Peyer's patch (tissue), 4 donors: ENCODE results near the gene MGLL. TPM values are rescaled to one million over a fixed set of nuclear protein-coding genes. Genes with fewer than 3 reads are reported as not detected.
A peak's percentile ranks its signal among the peaks of the same experiment; 100 is the strongest.

Experiments
- DNase-seq, 3 donors: peaks; one replicate each; pipeline ENCODE4 v3.0.0-alpha.2; 2017 to 2019
- H3K27ac ChIP-seq, 4 donors: fragments of 200-600 bp; sonication (generic); one replicate each; pipeline ENCODE4 v1.5.1; 2016 to 2019
- H3K27me3 ChIP-seq, 2 donors: fragments of 200-600 bp; sonication (generic); one replicate each; pipeline ENCODE4 v1.5.1; 2019
- H3K36me3 ChIP-seq, 3 donors: fragments of 200-600 bp; sonication (generic); one replicate each; pipeline ENCODE4 v1.5.1; 2016 to 2019
- H3K4me1 ChIP-seq, 4 donors: fragments of 200-600 bp; sonication (generic); one replicate each; pipeline ENCODE4 v1.5.1; 2016 to 2019
- H3K4me3 ChIP-seq, 4 donors: fragments of 200-600 bp; sonication (generic); 1 replicate in 3 of 4; 2 replicates in 1 of 4; pipeline ENCODE4 v1.5.1; 2016 to 2019; ENCODE audit warnings: mild to moderate bottlenecking in 1 of 4
- H3K9me3 ChIP-seq, 4 donors: fragments of 200-600 bp; sonication (generic); one replicate each; pipeline ENCODE4 v1.5.1; 2016 to 2019; ENCODE audit warnings: mild to moderate bottlenecking in 1 of 4
- CTCF ChIP-seq, 6 experiments: fragments of 450-650 bp in 4 of 6; fragments of 200-600 bp in 2 of 6; sonication (generic) in 1 of 6; IDR thresholded peaks; one replicate each; pipeline ENCODE4 v1.5.1; 2017 to 2019; ENCODE audit warnings: antibody characterized with exemption in 6 of 6, mild to moderate bottlenecking in 3 of 6, moderate library complexity in 1 of 6
- POLR2A ChIP-seq, 2 donors: fragments of 450-650 bp; IDR thresholded peaks; one replicate each; pipeline ENCODE4 v1.5.1; 2017; ENCODE audit warnings: antibody characterized with exemption in 2 of 2, mild to moderate bottlenecking in 2 of 2, moderate library complexity in 2 of 2
- total RNA-seq, 4 donors: library from RNA; depleted of rRNA; stranded (reverse); fragments of >200 nt; gene quantifications; one replicate each; pipeline ENCODE4 v1.1.0, GENCODE V29; 2016

The MGLL gene
- total RNA-seq, 4 donors from 2014 or later, result 56.1 to 180 (median 143) TPM

- peaks cover 0 to 13% (median 2%) of the 10 kb centered on the region in 4 donors for H3K4me1 ChIP-seq
- H3K27me3 ChIP-seq, result no peaks in the 10 kb centered on the region
- no peak overlapping the region for H3K27ac ChIP-seq
- TF ChIP-seq POLR2A (IDR thresholded peaks at IDR 0.05) (no peak), CTCF (IDR thresholded peaks at IDR 0.05) (no peak)
- H3K36me3 ChIP-seq, result no peaks in the 10 kb centered on the region
- no peaks in the 10 kb centered on the region for H3K9me3 ChIP-seq
- no peak overlapping the region for H3K4me3 ChIP-seq
- peak in 1 of 3 donors; percentile 50 for DNase-seq
Measured at GRCh38 chr3:127753898-127754410, 68.4 kb downstream of the MGLL start.

DNA sequence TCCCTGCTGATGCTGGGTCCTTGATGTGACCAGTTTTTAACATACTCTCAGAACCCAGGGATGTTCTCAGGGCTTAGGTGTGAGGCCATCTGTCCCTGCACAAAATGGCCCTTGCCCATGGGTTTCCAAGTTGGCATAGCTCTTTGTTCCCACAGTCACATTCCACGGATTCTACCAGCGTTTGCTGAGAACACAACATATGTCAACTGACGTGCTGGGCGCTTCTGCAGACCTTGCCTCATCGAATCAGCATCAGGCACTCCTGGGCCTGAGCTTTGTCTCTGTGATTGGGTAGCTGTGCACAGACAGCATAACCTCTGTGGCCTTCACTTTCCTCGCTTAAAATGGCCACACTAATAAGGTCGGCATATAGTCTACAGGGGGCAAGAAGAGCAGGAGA is 69.0 kb downstream of the MGLL start:
- Histone ChIP-seq H3K9me3 (no peaks in the 10 kb centered on the region), H3K4me1 (peaks cover 0 to 19% (median under 1%) of the 10 kb centered on the region in 4 donors), H3K36me3 (no peaks in the 10 kb centered on the region), H3K27ac (no peak overlapping the region), H3K4me3 (no peak overlapping the region), H3K27me3 (no peaks in the 10 kb centered on the region)
- TF ChIP-seq CTCF (IDR thresholded peaks at IDR 0.05) (no peak), POLR2A (IDR thresholded peaks at IDR 0.05) (no peak)
- DNase-seq, result peak in 1 of 3 donors; percentile 20

- Histone ChIP-seq H3K27ac (peak overlapping the region in 1 of 4 donors; percentile 0), H3K36me3 (no peaks in the 10 kb centered on the region), H3K9me3 (no peaks in the 10 kb centered on the region), H3K4me1 (peaks cover 0 to 33% (median 0%) of the 10 kb centered on the region in 4 donors), H3K4me3 (no peak overlapping the region), H3K27me3 (no peaks in the 10 kb centered on the region)
- TF ChIP-seq CTCF (IDR thresholded peaks at IDR 0.05), result no peak
- no peak for TF ChIP-seq POLR2A (IDR thresholded peaks at IDR 0.05)
- no peak for DNase-seq
Measured at GRCh38 chr3:127751782-127752181, 70.5 kb downstream of the MGLL start.

DNA sequence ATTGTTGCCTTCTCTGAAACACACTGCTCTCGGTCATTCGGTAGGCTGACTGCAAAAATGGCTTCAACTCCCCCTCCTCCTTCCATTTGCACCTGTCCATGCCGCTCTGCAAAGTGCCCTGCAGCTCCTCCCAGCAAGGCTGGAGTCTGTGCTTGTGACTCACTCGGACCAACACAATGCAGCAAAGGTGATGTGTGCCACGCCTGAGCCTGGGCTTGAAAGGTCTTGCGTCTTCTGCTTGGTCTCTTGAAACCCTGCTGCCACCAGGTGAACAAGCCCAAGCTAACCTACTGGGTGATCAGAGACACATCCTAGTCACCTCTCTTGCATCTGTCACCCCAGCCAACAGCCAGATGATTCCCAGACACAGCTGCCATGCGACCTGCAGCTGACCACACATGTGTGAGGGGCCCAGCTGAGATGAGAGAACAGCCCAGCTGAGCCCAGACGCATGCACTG is 71.1 kb downstream of the MGLL start:
- peaks cover 0 to 39% (median 0%) of the 10 kb centered on the region in 4 donors for H3K4me1 ChIP-seq
- H3K27ac ChIP-seq, result peak overlapping the region in 1 of 4 donors; percentile 0
- H3K9me3 ChIP-seq, result no peaks in the 10 kb centered on the region
- no peaks in the 10 kb centered on the region for H3K27me3 ChIP-seq
- DNase-seq, result peak in 2 of 3 donors; percentile 52 to 76
- H3K4me3 ChIP-seq, result no peak overlapping the region
- no peaks in the 10 kb centered on the region for H3K36me3 ChIP-seq
- TF ChIP-seq CTCF (IDR thresholded peaks at IDR 0.05) (no peak), POLR2A (IDR thresholded peaks at IDR 0.05) (no peak)

GRCh38 chr3:127750226-127751031 is 71.9 kb downstream of the MGLL start:
- no peak for TF ChIP-seq CTCF (IDR thresholded peaks at IDR 0.05)
- peak in 2 of 3 donors; percentile 31 to 47 for DNase-seq
- H3K4me1 ChIP-seq, result peaks cover 0 to 42% (median 0%) of the 10 kb centered on the region in 4 donors

More at GRCh38 chr3:127750226-127751031, 71.9 kb downstream of the MGLL start:
- Histone ChIP-seq H3K27ac (no peak overlapping the region), H3K36me3 (no peaks in the 10 kb centered on the region), H3K4me3 (no peak overlapping the region), H3K27me3 (no peaks in the 10 kb centered on the region), H3K9me3 (no peaks in the 10 kb centered on the region)
